GM19372 (cell line): ENCODE measurements around the gene NACAD.
"Not testable (repeated sequence)": the region's sequence is repeated elsewhere in the genome, so short reads cannot be mapped to it uniquely, and the experiment has no call there.

Experiments
- ATAC-seq: cut with Tn5 transposase; IDR thresholded peaks from one replicate; pipeline ENCODE4 v1.9.1; 2021; ENCODE audit warnings: mild to moderate bottlenecking, low read depth, moderate library complexity; ENCODE audit not compliant: unreplicated experiment

Gene NACAD

GRCh38 chr7:45114926-45115325, 26.2 kb upstream of the NACAD start:
- no peak for ATAC-seq

- not testable (repeated sequence) for ATAC-seq
Observed at GRCh38 chr7:45114257-45114656, 25.5 kb upstream of the NACAD start.

- no peak for ATAC-seq
Observed at GRCh38 chr7:45112648-45113047, 23.9 kb upstream of the NACAD start.

GRCh38 chr7:45111298-45112223, 22.8 kb upstream of the NACAD start, which contains the start of gene TBRG4:
Gene TBRG4, minus strand, starts transcription at chr7:45111697. Its CDS starts 2,460 bp downstream, at chr7:45109237.
- peak; percentile 91 for ATAC-seq

GRCh38 chr7:45108863-45109262, 20.1 kb upstream of the NACAD start:
- ATAC-seq = no peak

GRCh38 chr7:45107356-45107755, 18.6 kb upstream of the NACAD start:
- no peak for ATAC-seq

GRCh38 chr7:45106820-45107219, 18.1 kb upstream of the NACAD start:
- no peak for ATAC-seq

- ATAC-seq = no peak
Observed at GRCh38 chr7:45105588-45106188, 16.9 kb upstream of the NACAD start.

GRCh38 chr7:45104844-45105587, 16.2 kb upstream of the NACAD start:
- no peak for ATAC-seq

- ATAC-seq = no peak
Observed at GRCh38 chr7:45103958-45104843, 15.4 kb upstream of the NACAD start.

- ATAC-seq = no peak
Observed at GRCh38 chr7:45102785-45103712, 14.3 kb upstream of the NACAD start.

- ATAC-seq = no peak
Observed at GRCh38 chr7:45101748-45102147, 13.0 kb upstream of the NACAD start.

- no peak for ATAC-seq
Observed at GRCh38 chr7:45100761-45101480, 12.2 kb upstream of the NACAD start.

- ATAC-seq = no peak
Observed at GRCh38 chr7:45099891-45100760, 11.4 kb upstream of the NACAD start.

- ATAC-seq = no peak
Observed at GRCh38 chr7:45098983-45099839, 10.4 kb upstream of the NACAD start.

GRCh38 chr7:45092931-45093235, 4.1 kb upstream of the NACAD start:
- no peak for ATAC-seq
